Urinary bladder (tissue), 4 donors: ENCODE measurements around the gene DOP1B. TPM values are rescaled to one million over a fixed set of nuclear protein-coding genes. Genes with fewer than 3 reads are reported as not detected.

Experiments
- DNase-seq: peaks from one replicate; pipeline ENCODE4 v3.0.0-alpha.2; 2015; ENCODE audit errors: extremely low spot score
- H3K27ac ChIP-seq: one replicate; pipeline ENCODE4 v1.5.1; 2013; ENCODE audit warnings: low read depth, mild to moderate bottlenecking, moderate library complexity
- H3K36me3 ChIP-seq: one replicate; pipeline ENCODE4 v1.6.1; 2013; ENCODE audit warnings: mild to moderate bottlenecking, moderate library complexity; ENCODE audit not compliant: insufficient read depth
- H3K4me1 ChIP-seq: one replicate; pipeline ENCODE4 v1.6.1; 2013; ENCODE audit warnings: mild to moderate bottlenecking, moderate library complexity; ENCODE audit not compliant: insufficient read depth
- H3K4me3 ChIP-seq: one replicate; pipeline ENCODE4 v1.5.1; 2013; ENCODE audit warnings: low read depth, low read length
- WGBS: extraction: QIAGEN DNeasy Blood & Tissue Kit; methylation state at CpG from one replicate; pipeline ENCODE4 v1.1.7; 2013; 5-methylcytosine and 5-hydroxymethylcytosine counted together
- polyA plus RNA-seq: library from polyadenylated mRNA; stranded (reverse); fragments of 200-250 nt; gene quantifications from one replicate; pipeline ENCODE4 v1.2.3, GENCODE V29; 2013
- total RNA-seq: library from RNA; depleted of rRNA; stranded (reverse); fragments of >200 nt; gene quantifications from one replicate; pipeline ENCODE4 v1.2.3, GENCODE V29; 2014
- donor health status: healthy with polysubstance abuse.
- donor health status: healthy.

DOP1B gene
- total and polyA plus RNA-seq, 2 donors, result 5.4 to 8.8 TPM

GRCh38 chr21:36171336-36171735, 14.7 kb downstream of the DOP1B start:
- no peak overlapping the region for H3K27ac ChIP-seq
- WGBS, result 77% methylated on average over 5 of the region's 5 CpGs
- no peak for DNase-seq
- no peaks in the 10 kb centered on the region for H3K4me1 ChIP-seq
- no peak overlapping the region for H3K4me3 ChIP-seq
- no peaks in the 10 kb centered on the region for H3K36me3 ChIP-seq

GRCh38 chr21:36171741-36172331, 15.2 kb downstream of the DOP1B start:
- no peak for DNase-seq
- H3K4me1 ChIP-seq, result no peaks in the 10 kb centered on the region
- WGBS, result 78% methylated on average over 9 of the region's 9 CpGs

GRCh38 chr21:36174780-36175179, 18.2 kb downstream of the DOP1B start:
- Histone ChIP-seq H3K36me3 (no peaks in the 10 kb centered on the region), H3K4me3 (no peak overlapping the region)
- WGBS, result 98% methylated on average over 6 of the region's 6 CpGs

More at GRCh38 chr21:36171741-36172331, 15.2 kb downstream of the DOP1B start:
- Histone ChIP-seq H3K4me3 (no peak overlapping the region), H3K27ac (no peak overlapping the region), H3K36me3 (no peaks in the 10 kb centered on the region)

GRCh38 chr21:36175771-36176565, 19.3 kb downstream of the DOP1B start:
- Histone ChIP-seq H3K27ac (no peak overlapping the region), H3K4me3 (no peak overlapping the region), H3K36me3 (no peaks in the 10 kb centered on the region), H3K4me1 (no peaks in the 10 kb centered on the region)
- DNase-seq, result no peak
- WGBS, result 86% methylated on average over 7 of the region's 7 CpGs

More at GRCh38 chr21:36174780-36175179, 18.2 kb downstream of the DOP1B start:
- H3K27ac ChIP-seq, result no peak overlapping the region
- H3K4me1 ChIP-seq, result no peaks in the 10 kb centered on the region
- no peak for DNase-seq

- H3K4me3 ChIP-seq, result no peak overlapping the region
- H3K4me1 ChIP-seq, result no peaks in the 10 kb centered on the region
- no peak overlapping the region for H3K27ac ChIP-seq
- WGBS, result 94% methylated on average over 2 of the region's 2 CpGs
- no peak for DNase-seq
- H3K36me3 ChIP-seq, result no peaks in the 10 kb centered on the region
Measured at GRCh38 chr21:36178349-36178748, 21.7 kb downstream of the DOP1B start.

GRCh38 chr21:36179145-36179544, 22.5 kb downstream of the DOP1B start:
- H3K27ac ChIP-seq, result no peak overlapping the region
- no peak overlapping the region for H3K4me3 ChIP-seq
- no peak for DNase-seq
- no peaks in the 10 kb centered on the region for H3K36me3 ChIP-seq
- no peaks in the 10 kb centered on the region for H3K4me1 ChIP-seq

- H3K27ac ChIP-seq, result no peak overlapping the region
- DNase-seq, result no peak
- no peaks in the 10 kb centered on the region for H3K4me1 ChIP-seq
- 96% methylated on average over 5 of the region's 5 CpGs for WGBS
- no peak overlapping the region for H3K4me3 ChIP-seq
- no peaks in the 10 kb centered on the region for H3K36me3 ChIP-seq
Measured at GRCh38 chr21:36180963-36181362, 24.3 kb downstream of the DOP1B start.

GRCh38 chr21:36183144-36183795, 26.6 kb downstream of the DOP1B start:
- 89% methylated on average over 11 of the region's 11 CpGs for WGBS
- DNase-seq, result no peak
- Histone ChIP-seq H3K36me3 (no peaks in the 10 kb centered on the region), H3K27ac (no peak overlapping the region), H3K4me3 (no peak overlapping the region), H3K4me1 (no peaks in the 10 kb centered on the region)

- Histone ChIP-seq H3K4me3 (no peak overlapping the region), H3K36me3 (no peaks in the 10 kb centered on the region), H3K27ac (no peak overlapping the region), H3K4me1 (no peaks in the 10 kb centered on the region)
- no peak for DNase-seq
- 94% methylated on average over 16 of the region's 16 CpGs for WGBS
Measured at GRCh38 chr21:36184545-36184944, 27.9 kb downstream of the DOP1B start.

GRCh38 chr21:36185523-36185922, 28.9 kb downstream of the DOP1B start:
- 95% methylated on average over 9 of the region's 9 CpGs for WGBS
- no peak overlapping the region for H3K4me3 ChIP-seq
- no peaks in the 10 kb centered on the region for H3K36me3 ChIP-seq
- H3K27ac ChIP-seq, result no peak overlapping the region
- H3K4me1 ChIP-seq, result no peaks in the 10 kb centered on the region
- no peak for DNase-seq

- Histone ChIP-seq H3K36me3 (no peaks in the 10 kb centered on the region), H3K27ac (no peak overlapping the region), H3K4me1 (no peaks in the 10 kb centered on the region), H3K4me3 (no peak overlapping the region)
- 90% methylated on average over 4 of the region's 4 CpGs for WGBS
- no peak for DNase-seq
Measured at GRCh38 chr21:36186081-36186480, 29.5 kb downstream of the DOP1B start.

- 75% methylated on average over 18 of the region's 18 CpGs for WGBS
- Histone ChIP-seq H3K27ac (no peak overlapping the region), H3K36me3 (no peaks in the 10 kb centered on the region), H3K4me3 (no peak overlapping the region), H3K4me1 (no peaks in the 10 kb centered on the region)
- DNase-seq, result no peak
Measured at GRCh38 chr21:36186506-36187399, 30.1 kb downstream of the DOP1B start.

GRCh38 chr21:36188081-36188681, 31.6 kb downstream of the DOP1B start:
- DNase-seq, result no peak
- no peak overlapping the region for H3K27ac ChIP-seq
- H3K4me1 ChIP-seq, result no peaks in the 10 kb centered on the region
- no peak overlapping the region for H3K4me3 ChIP-seq
- no peaks in the 10 kb centered on the region for H3K36me3 ChIP-seq
- 67% methylated on average over 8 of the region's 8 CpGs for WGBS
